ENCODE measurements around the gene ZMIZ1.

The ZMIZ1 gene

DNA sequence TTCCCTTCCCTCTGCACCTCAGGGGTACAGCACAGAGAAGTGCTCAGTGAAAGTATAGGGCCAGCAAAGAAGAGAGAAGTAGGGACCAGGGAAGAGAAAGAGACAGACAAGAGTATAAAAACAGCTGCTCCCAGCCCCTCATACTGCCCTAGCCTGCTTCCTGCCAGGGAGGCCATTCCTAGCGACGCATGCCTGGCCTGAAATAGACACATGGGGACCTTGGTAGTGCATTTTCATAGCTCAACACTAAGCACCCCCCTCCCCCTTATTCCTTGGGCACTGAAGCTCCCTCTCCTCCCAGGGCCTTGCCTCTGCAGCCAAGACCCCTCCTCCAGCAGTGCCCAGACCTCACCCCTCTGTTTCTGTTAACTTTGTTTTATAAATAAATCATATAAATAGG lies 64.7 kb downstream of the ZMIZ1 start:
- Histone ChIP-seq H3K4me3 (ENCODE audit: low read length) (no peak overlapping the region), H3K27ac (ENCODE audit: low read length) (no peak overlapping the region), H3K4me1 (ENCODE audit: insufficient read depth, low read length) (peaks cover 62% of the 10 kb centered on the region)

DNA sequence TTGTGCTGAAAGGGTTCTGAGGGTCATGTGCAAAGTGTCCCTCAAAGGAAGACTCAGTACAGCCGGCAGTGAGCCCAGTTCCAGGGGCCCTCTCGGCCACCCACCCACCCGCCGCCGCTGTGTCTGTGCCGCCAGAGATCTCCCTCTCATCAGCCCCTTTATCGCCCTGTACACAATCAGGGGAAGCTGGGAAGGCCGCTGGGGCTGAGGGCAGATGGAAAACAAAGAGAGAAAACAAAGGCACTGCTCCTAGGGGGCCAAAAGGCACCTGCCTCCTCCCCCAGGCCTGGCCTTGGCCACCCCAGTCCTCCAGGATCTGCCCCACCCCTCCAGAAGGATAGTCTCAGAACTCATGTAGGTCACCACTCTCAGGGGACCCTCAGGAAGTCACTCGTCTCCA lies 67.0 kb downstream of the ZMIZ1 start:
- H3K36me3 ChIP-seq (ENCODE audit: insufficient read depth, low read depth, low read length), result peaks cover 22% of the 10 kb centered on the region
- no peak overlapping the region; the same call in 1 of the 2 replicates for H3K9ac ChIP-seq (ENCODE audit: low read depth, low read length)
- peaks cover 40% of the 10 kb centered on the region for H3K4me1 ChIP-seq (ENCODE audit: insufficient read depth, low read length)
- H3K27ac ChIP-seq (ENCODE audit: low read length), result no peak overlapping the region
- no peaks in the 10 kb centered on the region for H3K27me3 ChIP-seq (ENCODE audit: insufficient read depth, low read length)
- no peaks in the 10 kb centered on the region for H3K9me3 ChIP-seq (ENCODE audit: insufficient read depth, low read depth, low read length)
- H3K4me3 ChIP-seq (ENCODE audit: low read length), result no peak overlapping the region

More for the DNA sequence above, 64.7 kb downstream of the ZMIZ1 start:
- peaks cover 9% of the 10 kb centered on the region for H3K36me3 ChIP-seq (ENCODE audit: insufficient read depth, low read depth, low read length)
- peak overlapping the region; percentile 23; the same call in 1 of the 2 replicates for H3K9ac ChIP-seq (ENCODE audit: low read depth, low read length)
- H3K27me3 ChIP-seq (ENCODE audit: insufficient read depth, low read length), result no peaks in the 10 kb centered on the region
- H3K9me3 ChIP-seq (ENCODE audit: insufficient read depth, low read depth, low read length), result no peaks in the 10 kb centered on the region

GRCh38 chr10:79136236-79137005 lies 67.7 kb downstream of the ZMIZ1 start:
- peaks cover 38% of the 10 kb centered on the region for H3K4me1 ChIP-seq (ENCODE audit: insufficient read depth, low read length)
- no peaks in the 10 kb centered on the region for H3K9me3 ChIP-seq (ENCODE audit: insufficient read depth, low read depth, low read length)
- H3K9ac ChIP-seq (ENCODE audit: low read depth, low read length), result no peak overlapping the region; the same call in 1 of the 2 replicates
- no peak overlapping the region for H3K4me3 ChIP-seq (ENCODE audit: low read length)
- peaks cover 21% of the 10 kb centered on the region for H3K36me3 ChIP-seq (ENCODE audit: insufficient read depth, low read depth, low read length)
- no peaks in the 10 kb centered on the region for H3K27me3 ChIP-seq (ENCODE audit: insufficient read depth, low read length)
- H3K27ac ChIP-seq (ENCODE audit: low read length), result no peak overlapping the region

DNA sequence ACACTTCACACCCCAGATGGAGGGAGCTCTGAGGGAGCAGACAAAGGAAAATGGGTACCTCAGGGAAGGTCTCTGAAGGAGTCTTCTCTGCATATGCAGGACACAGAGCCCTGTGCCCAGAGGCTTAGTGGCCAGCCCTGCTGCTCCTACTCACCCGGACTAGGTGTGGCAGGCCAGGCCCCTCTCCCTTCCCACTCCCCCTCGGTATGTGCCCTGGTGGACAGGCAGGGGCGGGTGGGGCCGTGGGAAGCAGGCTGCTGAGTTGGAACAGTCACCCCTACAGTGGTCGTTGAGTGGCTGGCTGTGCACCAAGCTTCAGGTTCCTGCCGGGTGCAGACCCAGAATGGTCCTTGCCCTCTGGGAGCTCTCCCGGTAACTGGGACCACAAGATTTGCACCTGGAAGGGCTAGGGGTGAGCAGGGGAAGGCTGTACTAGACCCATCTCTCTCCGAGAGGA lies 68.6 kb downstream of the ZMIZ1 start:
- Histone ChIP-seq H3K27ac (ENCODE audit: low read length) (no peak overlapping the region), H3K9me3 (ENCODE audit: insufficient read depth, low read depth, low read length) (no peaks in the 10 kb centered on the region), H3K27me3 (ENCODE audit: insufficient read depth, low read length) (no peaks in the 10 kb centered on the region), H3K4me1 (ENCODE audit: insufficient read depth, low read length) (peaks cover 32% of the 10 kb centered on the region), H3K9ac (ENCODE audit: low read depth, low read length) (no peak overlapping the region), H3K36me3 (ENCODE audit: insufficient read depth, low read depth, low read length) (peaks cover 18% of the 10 kb centered on the region), H3K4me3 (ENCODE audit: low read length) (no peak overlapping the region)

DNA sequence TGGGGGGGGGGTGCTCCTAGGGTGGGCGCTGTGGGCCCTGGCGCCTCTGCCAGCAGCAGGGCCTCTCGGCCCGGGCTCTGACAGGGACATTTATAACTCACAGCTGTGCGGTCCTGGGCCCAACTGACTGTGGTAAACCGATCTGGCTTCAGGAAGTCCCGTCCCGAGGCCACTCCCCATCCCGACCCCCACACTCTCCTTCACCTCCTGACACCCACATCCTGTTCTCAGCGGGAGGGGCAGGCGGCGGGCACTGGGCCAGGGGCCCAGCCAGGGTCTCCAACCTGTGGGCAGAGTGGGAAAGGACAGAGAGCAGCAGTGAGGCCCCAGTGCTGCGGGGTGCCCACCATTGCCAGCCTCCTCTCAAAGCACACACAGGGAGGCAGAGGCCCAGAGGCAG lies 69.1 kb downstream of the ZMIZ1 start:
- H3K27ac ChIP-seq (ENCODE audit: low read length), result no peak overlapping the region
- H3K9ac ChIP-seq (ENCODE audit: low read depth, low read length), result no peak overlapping the region
- H3K9me3 ChIP-seq (ENCODE audit: insufficient read depth, low read depth, low read length), result no peaks in the 10 kb centered on the region
- H3K36me3 ChIP-seq (ENCODE audit: insufficient read depth, low read depth, low read length), result peaks cover 22% of the 10 kb centered on the region
- peaks cover 27% of the 10 kb centered on the region for H3K4me1 ChIP-seq (ENCODE audit: insufficient read depth, low read length)
- H3K4me3 ChIP-seq (ENCODE audit: low read length), result no peak overlapping the region
- H3K27me3 ChIP-seq (ENCODE audit: insufficient read depth, low read length), result no peaks in the 10 kb centered on the region

DNA sequence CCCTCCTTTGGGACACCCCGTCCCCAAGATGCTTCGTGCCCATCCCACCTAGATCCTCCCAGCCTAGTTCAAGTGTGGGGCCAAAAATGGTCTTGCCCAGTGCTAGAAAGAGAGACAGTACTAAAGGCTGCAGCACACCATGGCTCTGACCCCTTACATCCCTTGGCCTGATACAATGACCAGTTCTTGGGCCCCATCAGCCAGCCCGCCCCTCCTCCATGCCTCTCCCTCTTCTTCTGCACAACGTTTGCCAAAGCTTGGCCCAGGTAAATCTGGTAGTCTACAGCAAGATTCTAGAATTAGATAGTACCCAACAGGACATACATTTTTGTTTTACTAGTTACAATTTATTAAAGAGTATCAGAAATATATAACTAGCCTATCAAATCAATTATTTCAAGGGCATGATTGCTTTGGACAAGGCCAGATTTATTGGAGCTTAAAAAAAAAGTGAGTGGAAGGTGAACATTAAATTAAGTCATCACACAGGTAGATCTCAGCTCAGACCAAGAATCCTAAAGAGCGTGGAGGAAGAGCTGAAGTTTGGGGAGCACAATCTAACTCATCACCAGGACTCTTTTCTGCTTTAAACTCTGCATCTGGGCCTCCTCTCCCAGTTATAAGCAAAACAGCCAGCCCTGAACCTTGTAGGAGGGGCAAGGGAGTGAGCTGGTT lies 69.8 kb downstream of the ZMIZ1 start:
- Histone ChIP-seq H3K9me3 (ENCODE audit: insufficient read depth, low read depth, low read length) (no peaks in the 10 kb centered on the region), H3K4me3 (ENCODE audit: low read length) (no peak overlapping the region), H3K27me3 (ENCODE audit: insufficient read depth, low read length) (no peaks in the 10 kb centered on the region), H3K36me3 (ENCODE audit: insufficient read depth, low read depth, low read length) (peaks cover 30% of the 10 kb centered on the region), H3K27ac (ENCODE audit: low read length) (no peak overlapping the region), H3K4me1 (ENCODE audit: insufficient read depth, low read length) (peaks cover 20% of the 10 kb centered on the region), H3K9ac (ENCODE audit: low read depth, low read length) (no peak overlapping the region)

- Histone ChIP-seq H3K9ac (ENCODE audit: low read depth, low read length) (no peak overlapping the region), H3K27me3 (ENCODE audit: insufficient read depth, low read length) (no peaks in the 10 kb centered on the region), H3K9me3 (ENCODE audit: insufficient read depth, low read depth, low read length) (no peaks in the 10 kb centered on the region), H3K4me3 (ENCODE audit: low read length) (no peak overlapping the region), H3K4me1 (ENCODE audit: insufficient read depth, low read length) (peaks cover 21% of the 10 kb centered on the region), H3K27ac (ENCODE audit: low read length) (no peak overlapping the region), H3K36me3 (ENCODE audit: insufficient read depth, low read depth, low read length) (peaks cover 37% of the 10 kb centered on the region)
Observed at GRCh38 chr10:79139124-79139835, 70.5 kb downstream of the ZMIZ1 start.

- H3K27ac ChIP-seq (ENCODE audit: low read length), result no peak overlapping the region
- peaks cover 31% of the 10 kb centered on the region for H3K4me1 ChIP-seq (ENCODE audit: insufficient read depth, low read length)
- H3K9ac ChIP-seq (ENCODE audit: low read depth, low read length), result no peak overlapping the region
- H3K27me3 ChIP-seq (ENCODE audit: insufficient read depth, low read length), result no peaks in the 10 kb centered on the region
- H3K36me3 ChIP-seq (ENCODE audit: insufficient read depth, low read depth, low read length), result peaks cover 38% of the 10 kb centered on the region
- no peaks in the 10 kb centered on the region for H3K9me3 ChIP-seq (ENCODE audit: insufficient read depth, low read depth, low read length)
- no peak overlapping the region for H3K4me3 ChIP-seq (ENCODE audit: low read length)
Observed at GRCh38 chr10:79140085-79140793, 71.5 kb downstream of the ZMIZ1 start.

DNA sequence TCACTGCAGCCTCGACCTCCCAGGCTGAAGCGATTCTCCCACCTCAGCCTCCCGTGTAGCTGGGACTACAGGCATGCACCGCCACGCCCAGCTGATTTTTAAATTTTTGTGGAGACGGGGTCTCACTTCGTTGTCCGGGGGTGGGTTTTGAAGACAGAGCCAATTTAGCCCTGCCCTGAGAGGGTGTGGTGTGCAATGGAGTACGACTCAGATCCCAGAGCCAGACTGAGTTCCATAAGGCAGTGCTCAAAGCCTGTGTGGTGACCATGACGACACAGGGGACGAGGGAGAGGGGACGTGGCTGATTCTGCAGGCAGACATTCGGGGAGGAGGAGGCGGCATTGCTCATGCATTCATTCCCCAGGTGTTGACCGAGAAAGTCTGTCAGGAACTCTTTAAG lies 72.1 kb downstream of the ZMIZ1 start:
- peaks cover 38% of the 10 kb centered on the region for H3K36me3 ChIP-seq (ENCODE audit: insufficient read depth, low read depth, low read length)

GRCh38 chr10:79142064-79142491 lies 73.3 kb downstream of the ZMIZ1 start:
- Histone ChIP-seq H3K27ac (ENCODE audit: low read length) (no peak overlapping the region), H3K36me3 (ENCODE audit: insufficient read depth, low read depth, low read length) (peaks cover 38% of the 10 kb centered on the region), H3K9ac (ENCODE audit: low read depth, low read length) (no peak overlapping the region), H3K27me3 (ENCODE audit: insufficient read depth, low read length) (no peaks in the 10 kb centered on the region), H3K4me3 (ENCODE audit: low read length) (no peak overlapping the region), H3K9me3 (ENCODE audit: insufficient read depth, low read depth, low read length) (no peaks in the 10 kb centered on the region), H3K4me1 (ENCODE audit: insufficient read depth, low read length) (peaks cover 23% of the 10 kb centered on the region)

More for the DNA sequence above, 72.1 kb downstream of the ZMIZ1 start:
- no peaks in the 10 kb centered on the region for H3K9me3 ChIP-seq (ENCODE audit: insufficient read depth, low read depth, low read length)
- no peak overlapping the region for H3K27ac ChIP-seq (ENCODE audit: low read length)
- peaks cover 31% of the 10 kb centered on the region for H3K4me1 ChIP-seq (ENCODE audit: insufficient read depth, low read length)
- no peaks in the 10 kb centered on the region for H3K27me3 ChIP-seq (ENCODE audit: insufficient read depth, low read length)
- H3K4me3 ChIP-seq (ENCODE audit: low read length), result no peak overlapping the region
- H3K9ac ChIP-seq (ENCODE audit: low read depth, low read length), result no peak overlapping the region

Data from iPS-20b (cell line).